Fibroblast of lung (primary cell): ENCODE measurements around the gene FDPS.

Experiments used
- CTCF ChIP-seq, 2 donors: IDR thresholded peaks in 1 of 2; conservative IDR thresholded peaks in 1 of 2; 1 replicate in 1 of 2; 2 replicates in 1 of 2; pipeline ENCODE4 v1.5.1; 2011 to 2012; ENCODE audit warnings: low read length in 2 of 2, control low read depth in 1 of 2, inconsistent platforms in 1 of 2, low read depth in 1 of 2, mild to moderate bottlenecking in 1 of 2
- EZH2 ChIP-seq: IDR thresholded peaks from 2 replicates; pipeline ENCODE4 v1.5.1; 2012; ENCODE audit warnings: low read length, control low read depth, mild to moderate bottlenecking; ENCODE audit errors: missing control alignments

GRCh38 chr1:155285631-155286044, 23.0 kb upstream of the FDPS start:
- no peak for TF ChIP-seq CTCF (conservative IDR thresholded peaks at IDR 0.05 in 1 of 2, IDR thresholded peaks at IDR 0.05 in 1 of 2; ENCODE audit: low read depth in 1 of 2, low read length in 2 of 2)
- no peak for TF ChIP-seq EZH2
